GM15510 (cell line): Measurements from ENCODE around the gene SPARCL1.

ENCODE experiments used
- POLR2A ChIP-seq: IDR thresholded peaks from 3 replicates; pipeline ENCODE4 v1.6.1; 2011; ENCODE audit warnings: borderline replicate concordance; ENCODE audit not compliant: insufficient read length; ENCODE audit errors: extremely low read depth

SPARCL1 gene

DNA sequence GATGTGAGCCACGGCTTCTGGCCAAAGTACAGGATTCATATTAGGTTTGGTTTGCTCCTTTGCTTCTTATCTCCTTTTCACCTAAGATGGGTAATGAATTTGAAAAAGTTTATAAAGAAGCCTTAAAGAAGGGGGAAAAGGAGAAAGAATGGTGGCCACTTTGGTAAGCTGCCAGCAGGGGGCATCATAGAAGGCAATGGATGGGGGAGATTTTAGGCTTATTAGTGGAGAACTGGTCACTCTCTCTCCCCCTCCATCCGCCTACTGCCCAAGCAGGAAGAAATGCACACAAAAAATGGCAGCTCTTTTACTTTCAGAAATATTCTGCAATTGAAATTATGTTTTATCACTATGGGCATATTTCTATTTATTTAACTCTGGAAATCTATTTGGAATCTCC lies 32.0 kb downstream of the SPARCL1 start:
- TF ChIP-seq POLR2A = no peak

DNA sequence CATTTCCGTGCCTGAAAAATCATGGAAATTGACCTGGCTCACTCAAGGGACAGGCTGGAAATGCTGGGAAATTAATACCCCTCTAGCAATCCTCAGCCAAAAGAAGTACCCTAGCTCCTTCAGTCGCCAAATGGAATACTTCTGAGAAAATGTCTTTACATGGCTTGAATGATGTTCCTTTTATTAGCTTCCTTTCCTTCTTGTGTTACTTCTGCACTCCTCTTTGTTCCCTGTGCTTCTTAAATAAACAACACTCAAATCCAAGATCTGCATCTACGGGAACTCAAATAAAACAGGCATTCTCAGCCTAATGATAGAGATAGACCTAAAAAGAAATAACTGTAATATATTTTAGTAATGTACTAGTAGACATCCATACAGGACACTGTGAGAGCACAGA lies 36.1 kb downstream of the SPARCL1 start:
- TF ChIP-seq POLR2A = no peak

DNA sequence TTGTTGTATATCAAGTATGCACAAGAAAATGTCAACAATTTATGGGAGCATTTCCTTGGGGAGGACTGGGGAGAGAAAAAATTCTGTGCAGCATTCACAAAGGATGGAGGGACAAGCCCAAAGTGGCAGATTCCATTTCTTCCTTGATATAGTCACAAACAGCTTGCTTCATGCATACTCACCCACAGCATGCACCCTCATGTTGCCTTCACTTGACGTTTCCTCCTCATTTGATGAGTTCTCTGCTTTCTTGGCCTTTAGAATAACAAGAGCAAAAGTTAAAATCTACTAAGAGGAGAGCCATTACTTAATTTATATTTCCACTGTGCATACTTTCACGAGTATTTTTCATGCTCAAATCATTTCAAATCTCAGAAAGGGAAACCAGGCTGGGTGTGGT lies 37.7 kb downstream of the SPARCL1 start:
- no peak for TF ChIP-seq POLR2A

DNA sequence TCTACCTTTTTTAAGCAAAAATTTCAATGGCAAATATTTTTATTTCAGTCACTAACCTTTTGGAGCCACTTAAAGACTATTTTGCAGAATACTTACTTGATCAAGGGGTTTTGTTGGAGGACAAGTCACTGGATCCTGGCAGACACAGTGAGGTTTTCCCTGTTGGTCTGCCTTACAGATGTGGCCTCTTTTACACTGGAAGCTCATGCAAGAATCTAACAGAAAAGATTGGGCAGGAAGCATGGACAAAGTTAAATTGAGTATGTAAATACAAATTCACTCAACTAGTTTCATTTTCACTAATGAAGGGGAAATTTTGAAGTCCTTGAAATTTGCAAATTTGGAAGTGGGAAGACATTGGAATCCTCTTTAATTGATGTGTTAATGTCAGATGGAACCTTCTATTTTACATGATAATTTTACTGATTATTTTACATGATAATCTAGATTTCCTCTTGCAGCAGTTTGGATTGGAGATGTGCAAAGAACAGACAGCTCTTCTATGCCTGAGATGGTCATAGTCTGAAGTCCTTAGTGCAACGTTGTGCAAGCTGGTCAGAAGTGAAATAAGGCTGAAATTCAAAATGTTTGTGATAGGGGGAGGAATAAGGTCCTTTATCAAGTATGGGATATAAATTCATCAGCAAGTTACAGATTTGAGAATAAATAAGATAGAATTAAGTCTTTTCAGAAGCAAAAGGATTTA lies 38.4 kb downstream of the SPARCL1 start:
- TF ChIP-seq POLR2A = no peak

DNA sequence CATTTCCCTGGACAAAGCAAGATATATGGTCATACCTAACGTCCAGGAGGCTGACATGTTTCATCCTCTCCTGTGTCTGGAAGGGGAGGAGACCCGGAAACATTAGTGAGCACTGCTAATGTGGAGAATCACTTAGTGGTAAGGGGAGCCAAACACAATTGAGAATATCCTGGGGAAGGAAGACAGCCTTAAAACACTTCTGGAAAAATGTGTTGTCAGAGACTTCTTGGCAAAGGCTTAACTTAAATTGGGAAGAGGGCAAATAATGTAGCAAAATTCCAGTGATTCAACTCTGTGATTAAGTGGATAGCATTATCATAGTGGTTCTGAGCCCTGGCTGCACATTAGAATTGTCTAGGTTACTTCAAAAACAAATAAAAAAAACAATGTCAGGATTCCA lies 39.5 kb downstream of the SPARCL1 start:
- no peak for TF ChIP-seq POLR2A

DNA sequence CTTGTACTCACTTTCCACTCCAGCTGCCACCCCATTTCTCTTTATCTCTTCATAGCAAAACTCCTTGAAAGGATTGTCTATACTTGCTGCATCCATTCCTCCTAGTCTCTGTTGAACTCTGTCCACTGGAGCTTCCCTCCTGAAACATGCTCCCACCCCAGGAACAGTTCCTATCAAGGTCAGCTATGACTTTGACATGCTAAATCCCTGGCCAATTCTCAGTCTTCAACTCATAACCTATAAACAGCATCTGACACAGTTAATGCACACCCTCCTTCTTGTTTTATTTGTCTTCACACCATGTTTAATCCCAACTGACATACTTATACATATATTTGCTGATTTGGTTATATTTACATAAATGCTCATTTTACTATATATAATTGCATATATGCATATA lies 47.8 kb downstream of the SPARCL1 start:
- TF ChIP-seq POLR2A = no peak

DNA sequence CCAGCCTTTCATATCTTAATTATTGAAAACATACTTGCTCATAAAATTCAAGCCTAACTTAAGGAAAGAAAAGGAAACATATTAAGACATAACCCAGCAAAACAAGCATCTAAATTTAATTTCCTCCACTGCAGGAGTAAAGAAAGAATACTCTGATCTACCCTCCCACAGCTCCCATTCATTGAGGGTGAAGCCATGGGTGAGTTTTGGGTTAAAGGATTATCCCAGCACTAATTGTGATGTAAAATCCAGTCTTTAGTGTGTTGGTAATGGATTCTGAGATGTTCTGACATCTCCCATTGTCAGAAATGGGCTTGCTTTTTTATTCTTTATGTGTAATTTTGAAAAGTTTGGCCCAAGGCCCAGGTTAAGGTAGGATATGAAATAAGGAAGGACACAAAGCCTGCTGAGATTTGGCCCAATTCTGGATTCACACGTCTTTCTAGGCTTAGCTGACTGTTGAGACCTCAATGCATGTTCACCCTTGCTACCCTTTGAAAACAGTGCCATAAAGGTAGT lies 50.4 kb downstream of the SPARCL1 start:
- TF ChIP-seq POLR2A = no peak

DNA sequence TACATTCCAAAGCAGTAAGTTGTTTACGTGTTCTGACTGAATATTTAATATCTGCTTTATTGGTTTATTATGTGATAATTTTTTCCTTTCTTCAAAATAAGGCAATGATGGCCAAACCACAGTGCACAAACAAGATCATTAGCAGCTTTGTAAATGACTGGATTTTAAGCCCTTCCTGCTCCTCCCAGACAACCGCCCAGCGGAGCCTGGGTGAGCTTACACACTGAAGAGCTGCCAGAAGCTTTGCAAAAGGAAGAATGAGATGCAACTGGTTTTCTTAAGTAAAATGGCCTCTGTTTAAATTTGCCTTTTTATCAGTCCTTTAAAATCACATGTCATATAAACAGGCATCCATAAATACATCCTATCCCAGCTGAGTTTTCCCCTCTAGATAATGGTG lies 52.2 kb downstream of the SPARCL1 start:
- no peak for TF ChIP-seq POLR2A

DNA sequence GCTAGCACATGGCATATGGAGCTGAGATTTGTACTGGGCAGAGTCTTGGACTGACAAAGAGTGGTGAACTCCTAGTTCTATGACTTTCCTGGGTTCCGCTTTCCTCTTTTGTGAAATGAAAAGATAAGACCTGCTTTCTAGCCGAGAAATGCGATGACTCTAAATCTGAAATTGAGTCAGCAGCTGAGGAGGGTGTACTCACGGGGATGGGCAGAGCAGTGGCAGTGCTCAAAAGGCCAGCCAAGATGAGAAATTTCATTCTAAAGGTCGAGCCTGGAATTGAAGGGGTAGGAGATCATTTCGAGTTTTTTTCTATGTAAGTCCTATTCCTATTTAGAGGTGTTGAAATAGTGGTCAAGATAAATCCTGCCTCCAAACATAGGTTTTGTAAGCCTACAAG lies 59.8 kb downstream of the SPARCL1 start:
- TF ChIP-seq POLR2A = no peak

DNA sequence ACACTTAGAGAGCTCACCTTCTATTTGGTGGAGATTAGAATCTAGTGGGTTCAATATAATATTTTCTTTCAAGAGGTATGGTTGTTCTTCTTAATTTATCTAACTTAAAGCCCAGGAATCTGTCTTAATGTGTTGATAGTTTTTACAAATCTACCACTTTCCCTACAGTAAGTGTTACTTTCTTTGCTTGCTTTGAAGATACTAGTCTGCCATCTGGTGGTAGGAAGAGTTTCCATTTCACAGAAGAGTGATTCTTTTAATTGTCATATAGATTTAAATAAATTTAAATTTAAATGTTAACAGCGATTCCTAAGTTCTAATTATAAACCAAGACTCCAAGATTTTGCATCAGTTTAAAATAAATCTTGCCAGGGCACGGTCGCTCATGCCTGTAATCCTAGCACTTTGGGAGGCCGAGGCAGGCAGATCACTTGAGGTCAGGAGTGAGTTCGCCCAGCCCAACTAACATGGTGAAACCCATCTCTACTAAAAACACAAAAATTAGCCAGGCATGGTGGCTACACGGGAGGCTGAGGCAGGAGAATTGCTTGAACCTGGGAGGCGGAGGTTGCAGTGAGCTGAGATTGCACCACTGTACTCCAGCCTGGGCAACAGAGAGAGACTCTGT lies 63.3 kb downstream of the SPARCL1 start:
- TF ChIP-seq POLR2A = no peak

DNA sequence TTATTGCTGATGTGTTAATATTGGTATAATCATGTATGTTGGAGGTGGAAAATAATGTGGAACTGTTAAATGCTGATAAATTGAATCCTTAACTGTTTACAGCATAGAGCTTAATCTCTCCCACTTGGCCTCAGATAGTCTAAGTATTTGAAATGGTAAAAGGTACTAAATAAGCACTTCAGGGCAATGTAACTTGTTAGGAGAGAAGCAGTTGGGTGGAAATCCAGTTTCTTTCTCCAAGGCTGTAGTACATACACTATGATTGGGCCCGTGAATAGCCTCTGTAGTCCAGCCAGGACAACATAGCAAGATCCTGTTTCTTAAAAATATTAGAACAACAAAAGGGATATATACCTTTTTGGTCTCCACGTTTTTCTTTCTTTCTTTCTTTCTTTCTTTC lies 67.1 kb downstream of the SPARCL1 start:
- TF ChIP-seq POLR2A = no peak

DNA sequence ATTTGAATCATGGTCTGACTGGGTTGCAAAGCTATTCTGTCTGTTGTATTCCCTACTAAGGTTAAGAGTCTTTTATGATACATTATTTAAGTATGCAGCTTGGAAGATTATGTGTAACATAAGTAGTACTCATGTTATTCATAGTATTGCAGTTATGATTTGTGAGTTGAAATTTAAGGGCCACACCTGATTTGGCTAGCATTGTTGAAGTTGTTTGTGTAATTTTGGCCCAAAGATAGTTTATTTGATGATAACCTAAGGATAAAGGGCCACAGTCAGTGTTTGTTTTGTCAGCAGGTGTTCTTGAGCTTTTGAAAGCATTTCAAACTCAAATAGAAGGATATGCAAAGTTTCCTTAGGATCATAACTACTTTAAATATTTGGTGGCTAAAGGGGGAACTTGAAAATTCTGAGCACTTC lies 67.9 kb downstream of the SPARCL1 start:
- no peak for TF ChIP-seq POLR2A

DNA sequence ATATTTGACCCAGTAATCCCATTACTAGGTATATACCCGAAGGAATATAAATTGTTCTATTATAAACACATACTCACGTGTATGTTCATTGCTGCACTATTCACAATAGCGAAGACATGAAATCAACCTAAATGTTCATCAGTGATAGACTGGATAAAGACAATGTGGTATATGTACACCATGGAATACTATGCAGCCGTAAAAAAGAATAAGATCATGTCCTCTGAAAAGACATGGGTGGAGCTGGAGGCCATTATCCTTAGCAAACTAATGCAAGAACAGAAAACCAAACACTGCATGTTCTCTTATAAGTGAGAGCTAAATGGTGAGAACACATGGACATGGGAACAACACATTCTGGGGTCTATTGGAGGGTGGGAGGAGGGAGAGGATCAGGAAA lies 70.3 kb downstream of the SPARCL1 start:
- TF ChIP-seq POLR2A = no peak

DNA sequence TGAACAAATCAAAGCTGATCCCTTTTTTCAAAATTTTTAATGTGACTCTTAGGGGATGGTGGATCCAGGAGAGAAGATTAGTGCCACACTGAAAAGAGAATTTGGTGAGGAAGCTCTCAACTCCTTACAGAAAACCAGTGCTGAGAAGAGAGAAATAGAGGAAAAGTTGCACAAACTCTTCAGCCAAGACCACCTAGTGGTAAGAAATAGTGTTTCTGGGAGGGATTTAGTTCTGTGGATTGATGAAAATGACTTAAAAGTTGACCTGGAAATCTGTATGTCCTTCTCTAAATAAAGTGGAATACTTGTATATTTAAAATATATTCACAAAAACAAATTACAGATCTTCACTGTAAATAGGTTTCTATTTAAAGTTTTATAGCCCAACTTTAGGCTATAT lies 77.6 kb downstream of the SPARCL1 start:
- no peak for TF ChIP-seq POLR2A

DNA sequence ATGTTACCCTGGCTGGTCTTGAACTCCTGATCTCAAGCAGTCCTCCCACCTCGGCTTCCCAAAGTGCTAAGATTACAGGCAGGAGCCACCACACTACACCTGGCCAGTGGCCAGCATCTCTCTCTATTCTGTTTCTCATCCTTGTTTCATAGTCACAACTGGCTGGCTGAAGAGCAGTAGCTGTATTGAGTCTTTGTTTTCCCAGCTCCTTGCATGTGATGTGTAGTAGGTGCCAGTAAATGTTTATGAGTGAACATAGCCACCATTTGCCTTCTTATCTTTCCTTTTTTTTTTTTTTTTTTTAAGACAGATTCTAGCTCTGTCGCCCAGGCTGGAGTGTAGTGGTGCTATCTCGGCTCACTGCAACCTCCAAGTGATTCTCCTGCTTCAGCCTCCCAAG lies 83.2 kb downstream of the SPARCL1 start:
- no peak for TF ChIP-seq POLR2A

DNA sequence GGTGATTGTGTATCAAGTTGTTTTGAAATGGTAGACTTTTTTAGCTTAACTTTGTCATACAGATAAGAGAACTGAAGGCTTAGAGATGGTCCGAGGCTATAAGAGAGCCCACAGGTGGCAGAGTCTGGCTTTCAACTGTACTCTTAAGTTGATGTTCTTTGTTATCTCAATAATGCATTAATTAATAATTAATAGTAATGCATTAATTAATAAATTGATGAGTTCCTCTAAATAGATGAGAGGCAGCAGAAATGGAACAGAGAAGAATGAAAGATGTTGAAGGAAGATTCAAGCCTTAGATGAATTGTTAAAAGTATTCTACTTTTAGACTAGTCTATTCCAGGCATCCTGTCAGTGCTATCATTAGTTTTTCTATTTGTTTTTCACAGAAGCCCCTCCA lies 84.4 kb downstream of the SPARCL1 start:
- no peak for TF ChIP-seq POLR2A
